ENCODE data around the gene LMBR1.
"Not testable (repeated sequence)": the region's sequence is repeated elsewhere in the genome, so short reads cannot be mapped to it uniquely, and the experiment has no call there.

Gene LMBR1, protein sequence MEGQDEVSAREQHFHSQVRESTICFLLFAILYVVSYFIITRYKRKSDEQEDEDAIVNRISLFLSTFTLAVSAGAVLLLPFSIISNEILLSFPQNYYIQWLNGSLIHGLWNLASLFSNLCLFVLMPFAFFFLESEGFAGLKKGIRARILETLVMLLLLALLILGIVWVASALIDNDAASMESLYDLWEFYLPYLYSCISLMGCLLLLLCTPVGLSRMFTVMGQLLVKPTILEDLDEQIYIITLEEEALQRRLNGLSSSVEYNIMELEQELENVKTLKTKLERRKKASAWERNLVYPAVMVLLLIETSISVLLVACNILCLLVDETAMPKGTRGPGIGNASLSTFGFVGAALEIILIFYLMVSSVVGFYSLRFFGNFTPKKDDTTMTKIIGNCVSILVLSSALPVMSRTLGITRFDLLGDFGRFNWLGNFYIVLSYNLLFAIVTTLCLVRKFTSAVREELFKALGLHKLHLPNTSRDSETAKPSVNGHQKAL

DNA sequence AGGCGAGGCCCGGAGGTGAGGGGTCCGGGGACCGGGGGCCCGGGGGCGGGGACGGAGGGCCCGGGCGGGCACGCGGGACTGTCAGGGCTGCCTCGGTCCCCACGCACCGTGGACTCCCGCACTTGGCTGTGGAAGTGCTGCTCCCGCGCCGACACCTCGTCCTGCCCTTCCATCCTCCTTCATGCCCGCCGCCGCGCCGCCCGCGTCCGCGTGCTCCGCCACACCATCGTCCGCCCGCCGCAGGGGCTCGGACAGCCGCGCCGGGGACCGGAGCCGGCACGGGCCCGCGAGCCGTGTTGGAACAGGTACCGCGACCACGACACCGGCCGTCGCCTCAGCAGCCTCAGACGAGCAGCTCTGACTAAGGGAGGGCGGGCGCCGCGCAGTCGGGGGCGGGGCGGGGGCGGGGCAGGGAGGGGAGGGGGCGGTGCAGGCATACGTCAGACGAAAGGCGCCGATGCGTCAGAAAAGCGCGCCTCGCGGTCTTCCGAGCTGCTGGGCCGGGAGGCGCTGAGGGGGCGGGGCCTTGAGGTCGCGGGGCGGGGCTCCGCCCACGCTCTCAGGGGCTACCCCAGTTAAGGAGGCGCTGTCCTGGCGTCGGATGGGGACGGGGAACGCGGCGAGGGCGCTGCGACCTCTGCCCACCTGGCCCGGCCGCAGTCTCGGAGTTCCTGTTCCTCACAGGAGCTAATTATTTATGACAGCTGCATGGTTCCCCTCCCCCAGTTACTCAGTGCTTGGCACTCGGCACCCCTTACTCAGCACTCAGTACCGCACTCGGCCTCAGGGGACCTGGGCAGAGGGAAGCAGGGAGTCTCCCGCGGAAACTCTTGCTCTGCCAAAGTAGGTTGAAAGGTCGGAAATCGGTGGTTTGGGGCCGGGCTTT, at the start of gene LMBR1:
TSS of gene LMBR1 (minus strand) at position 363 of the 886 bp plus-strand sequence. CDS start at position 173, 190 bp downstream.
- TF ChIP-seq, protein P1, sequence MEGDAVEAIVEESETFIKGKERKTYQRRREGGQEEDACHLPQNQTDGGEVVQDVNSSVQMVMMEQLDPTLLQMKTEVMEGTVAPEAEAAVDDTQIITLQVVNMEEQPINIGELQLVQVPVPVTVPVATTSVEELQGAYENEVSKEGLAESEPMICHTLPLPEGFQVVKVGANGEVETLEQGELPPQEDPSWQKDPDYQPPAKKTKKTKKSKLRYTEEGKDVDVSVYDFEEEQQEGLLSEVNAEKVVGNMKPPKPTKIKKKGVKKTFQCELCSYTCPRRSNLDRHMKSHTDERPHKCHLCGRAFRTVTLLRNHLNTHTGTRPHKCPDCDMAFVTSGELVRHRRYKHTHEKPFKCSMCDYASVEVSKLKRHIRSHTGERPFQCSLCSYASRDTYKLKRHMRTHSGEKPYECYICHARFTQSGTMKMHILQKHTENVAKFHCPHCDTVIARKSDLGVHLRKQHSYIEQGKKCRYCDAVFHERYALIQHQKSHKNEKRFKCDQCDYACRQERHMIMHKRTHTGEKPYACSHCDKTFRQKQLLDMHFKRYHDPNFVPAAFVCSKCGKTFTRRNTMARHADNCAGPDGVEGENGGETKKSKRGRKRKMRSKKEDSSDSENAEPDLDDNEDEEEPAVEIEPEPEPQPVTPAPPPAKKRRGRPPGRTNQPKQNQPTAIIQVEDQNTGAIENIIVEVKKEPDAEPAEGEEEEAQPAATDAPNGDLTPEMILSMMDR (IDR thresholded peaks at IDR 0.05; ENCODE audit: borderline replicate concordance, control extremely low read depth, extremely low read depth, insufficient read depth, missing control alignments) = no peak
- in situ Hi-C loops (cut with MboI; ENCODE audit: low sequenced_read_pairs, unreplicated experiment) = no loop called here
- peak; percentile 98 for DNase-seq (ENCODE audit: low spot score)

DNA sequence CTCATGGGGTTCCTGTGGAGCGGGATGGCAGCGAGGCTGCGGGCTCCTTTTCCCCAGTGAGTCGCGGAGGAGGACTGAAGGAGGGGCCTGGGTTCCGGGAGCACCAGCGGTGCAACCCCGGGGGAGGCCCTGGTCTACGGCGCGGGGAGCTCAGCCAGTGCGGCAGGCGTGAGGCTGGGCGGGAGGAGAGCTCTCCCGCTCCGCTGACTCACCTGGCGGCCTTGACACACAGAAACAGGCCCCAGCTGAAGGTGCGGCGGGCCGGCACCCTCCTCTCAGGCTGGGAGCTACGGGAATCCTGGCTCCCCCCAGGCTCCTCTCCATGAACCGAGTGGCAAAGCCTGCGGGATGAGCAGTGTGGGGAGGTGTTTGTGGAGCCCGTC, 49.7 kb upstream of the LMBR1 start:
- in situ Hi-C loops (cut with MboI; ENCODE audit: low sequenced_read_pairs, unreplicated experiment) = no loop called here
- TF ChIP-seq, protein P1 (IDR thresholded peaks at IDR 0.05; ENCODE audit: borderline replicate concordance, control extremely low read depth, extremely low read depth, insufficient read depth, missing control alignments) = no peak
- no peak for DNase-seq (ENCODE audit: low spot score)

DNA sequence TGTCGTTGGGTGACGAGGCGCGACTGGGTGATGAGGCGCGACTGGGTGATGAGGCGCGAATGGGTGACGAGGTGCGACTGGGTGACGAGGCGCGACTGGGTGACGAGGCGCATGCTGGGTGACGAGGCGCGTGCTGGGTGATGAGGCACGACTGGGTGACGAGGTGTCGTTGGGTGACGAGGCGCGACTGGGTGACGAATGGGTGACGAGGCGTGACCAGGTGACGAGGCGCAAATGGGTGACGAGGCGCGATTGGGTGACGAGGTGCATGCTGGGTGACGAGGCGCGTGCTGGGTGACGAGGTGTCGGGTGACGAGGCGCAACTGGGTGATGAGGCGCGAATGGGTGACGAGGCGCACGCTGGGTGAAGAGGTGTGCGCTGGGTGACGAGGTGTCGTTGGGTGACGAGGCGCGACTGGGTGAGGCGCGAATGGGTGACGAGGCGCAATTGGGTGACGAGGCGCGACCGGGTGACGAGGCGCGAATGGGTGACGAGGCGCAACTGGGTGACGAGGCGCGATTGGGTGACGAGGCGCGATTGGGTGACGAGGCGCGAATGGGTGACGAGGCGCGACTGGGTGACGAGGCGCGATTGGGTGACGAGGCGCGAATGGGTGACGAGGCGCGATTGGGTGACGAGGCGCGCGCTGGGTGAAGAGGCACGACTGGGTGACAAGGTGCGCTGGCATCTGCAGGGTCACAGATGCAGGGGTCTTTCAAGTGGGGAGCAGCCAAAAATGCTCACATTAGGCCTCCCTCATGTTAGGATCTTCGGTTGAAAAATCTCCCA, 48.6 kb upstream of the LMBR1 start:
- DNase-seq (ENCODE audit: low spot score) = no peak
- TF ChIP-seq, protein P1 (IDR thresholded peaks at IDR 0.05; ENCODE audit: borderline replicate concordance, control extremely low read depth, extremely low read depth, insufficient read depth, missing control alignments) = no peak
- in situ Hi-C loops (cut with MboI; ENCODE audit: low sequenced_read_pairs, unreplicated experiment) = no loop called here

DNA sequence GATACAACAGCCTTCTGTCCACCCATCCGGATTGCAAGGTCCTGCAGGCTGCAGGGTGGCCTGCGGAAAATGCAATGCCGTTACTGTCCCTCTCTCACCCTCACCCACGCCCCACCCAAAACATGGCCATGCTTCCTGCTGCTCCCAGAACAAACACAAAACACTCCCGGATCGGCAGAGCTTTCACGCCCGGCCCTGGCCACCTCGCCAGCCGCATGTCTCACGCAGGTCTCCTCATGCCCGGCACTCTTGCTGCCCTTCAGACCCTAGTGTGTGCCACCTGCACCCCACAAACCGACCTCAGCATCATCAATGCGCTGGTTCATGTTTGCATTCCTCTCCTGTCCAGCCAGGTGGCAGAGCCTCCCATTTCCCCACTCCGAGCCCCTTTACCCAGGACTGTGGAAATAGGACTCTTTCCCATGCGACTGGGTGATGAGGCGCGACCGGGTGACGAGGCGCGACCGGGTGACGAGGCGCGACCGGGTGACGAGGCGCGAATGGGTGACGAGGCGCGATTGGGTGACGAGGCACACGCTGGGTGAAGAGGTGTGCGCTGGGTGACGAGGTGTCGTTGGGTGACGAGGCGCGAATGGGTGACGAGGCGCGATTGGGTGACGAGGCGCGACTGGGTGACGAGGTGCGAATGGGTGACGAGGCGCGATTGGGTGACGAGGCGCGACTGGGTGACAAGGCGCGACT, 47.6 kb upstream of the LMBR1 start:
- TF ChIP-seq, protein P1 (IDR thresholded peaks at IDR 0.05; ENCODE audit: borderline replicate concordance, control extremely low read depth, extremely low read depth, insufficient read depth, missing control alignments) = no peak
- no peak for DNase-seq (ENCODE audit: low spot score)
- in situ Hi-C loops (cut with MboI; ENCODE audit: low sequenced_read_pairs, unreplicated experiment) = no loop called here

DNA sequence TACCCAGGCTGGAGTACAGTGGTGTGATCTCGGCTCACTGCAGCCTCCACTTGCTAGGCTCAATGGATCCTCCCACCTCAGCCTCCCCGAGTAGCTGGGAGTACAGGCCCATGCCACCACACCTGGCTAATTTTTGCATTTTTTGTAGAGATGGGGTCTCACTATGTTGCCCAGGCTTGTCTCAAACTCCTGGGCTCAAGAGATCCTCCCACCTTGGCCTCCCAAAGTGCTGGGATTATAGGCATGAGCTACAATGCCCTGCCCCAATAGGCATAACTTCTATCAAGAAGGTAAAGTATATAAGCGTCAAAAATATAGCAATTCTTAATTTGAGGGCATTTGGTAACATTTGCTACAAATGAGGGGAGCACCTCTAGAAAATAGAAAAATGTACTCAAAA, 43.8 kb upstream of the LMBR1 start:
- in situ Hi-C loops (cut with MboI; ENCODE audit: low sequenced_read_pairs, unreplicated experiment); DNase-seq (ENCODE audit: low spot score): not testable (repeated sequence)

DNA sequence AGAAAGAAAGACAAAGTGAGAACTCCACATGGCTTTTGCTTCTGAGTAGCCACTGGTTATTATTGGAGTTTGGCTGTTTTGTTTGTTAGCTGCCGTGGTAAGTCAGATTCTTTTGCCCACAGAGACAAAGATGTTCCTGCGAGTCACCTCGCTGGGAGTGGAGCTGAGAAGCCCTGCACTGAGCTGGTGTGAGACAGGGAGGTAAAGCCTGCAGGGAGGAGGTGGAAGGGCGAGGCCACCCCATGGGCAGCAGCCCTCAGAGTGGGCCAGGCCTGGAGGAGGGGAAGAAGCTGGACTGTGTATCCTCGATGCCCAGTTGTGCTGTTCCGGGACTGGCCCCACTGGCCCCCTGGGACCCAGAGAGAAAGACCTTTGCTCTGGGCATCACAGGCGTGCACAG, 42.3 kb upstream of the LMBR1 start:
- in situ Hi-C loops (cut with MboI; ENCODE audit: low sequenced_read_pairs, unreplicated experiment) = no loop called here
- no peak for DNase-seq (ENCODE audit: low spot score)
- TF ChIP-seq, protein P1 (IDR thresholded peaks at IDR 0.05; ENCODE audit: borderline replicate concordance, control extremely low read depth, extremely low read depth, insufficient read depth, missing control alignments) = no peak
